MM.1S (cell line): Measurements from ENCODE around the gene PIK3R3.

Experiments
- DNase-seq: peaks from one replicate; pipeline ENCODE4 v3.0.0-alpha.2; 2015
- H2AFZ ChIP-seq: fragments of 300-600 bp; sonication (generic); 2 replicates; pipeline ENCODE4 v1.6.0; 2016; ENCODE audit warnings: antibody characterized with exemption, low read length
- H3F3A ChIP-seq: fragments of 300-600 bp; sonication (generic); 2 replicates; pipeline ENCODE4 v1.6.1; 2016; ENCODE audit warnings: mild to moderate bottlenecking, antibody characterized with exemption, low read length, moderate library complexity, mixed read lengths; ENCODE audit not compliant: insufficient read depth
- H3K27ac ChIP-seq: fragments of 300-600 bp; sonication (generic); 2 replicates; pipeline ENCODE4 v1.5.1; 2016; ENCODE audit warnings: mild to moderate bottlenecking, low read length
- H3K27me3 ChIP-seq: fragments of 300-600 bp; sonication (generic); replicated peaks from 2 replicates; pipeline ENCODE4 v1.6.0; 2016; ENCODE audit warnings: low read length; ENCODE audit not compliant: insufficient read depth
- H3K36me3 ChIP-seq: fragments of 300-600 bp; sonication (generic); replicated peaks from 2 replicates; pipeline ENCODE4 v1.6.1; 2016; ENCODE audit warnings: mild to moderate bottlenecking, low read length, mixed read lengths; ENCODE audit not compliant: insufficient read depth
- H3K4me1 ChIP-seq: fragments of 300-600 bp; sonication (generic); 2 replicates; pipeline ENCODE4 v1.6.1; 2016; ENCODE audit warnings: low read length, mixed read lengths
- H3K4me2 ChIP-seq: fragments of 300-600 bp; sonication (generic); 2 replicates; pipeline ENCODE4 v1.6.0; 2016; ENCODE audit warnings: low read depth, low read length
- H3K4me3 ChIP-seq: fragments of 300-600 bp; sonication (generic); 2 replicates; pipeline ENCODE4 v1.5.1; 2016; ENCODE audit warnings: low read length, mixed read lengths
- H3K79me2 ChIP-seq: fragments of 300-600 bp; sonication (generic); 2 replicates; pipeline ENCODE4 v1.6.1; 2016; ENCODE audit warnings: mixed run types, low read length, mixed read lengths
- H3K9ac ChIP-seq: fragments of 300-600 bp; sonication (generic); 2 replicates; pipeline ENCODE4 v1.6.1; 2016; ENCODE audit warnings: low read length, mixed read lengths
- H3K9me2 ChIP-seq: fragments of 300-600 bp; sonication (generic); replicated peaks from 2 replicates; pipeline ENCODE4 v1.6.1; 2016; ENCODE audit warnings: mild to moderate bottlenecking, low read length, mixed read lengths; ENCODE audit not compliant: insufficient read depth
- H3K9me3 ChIP-seq: fragments of 300-600 bp; sonication (generic); replicated peaks from 2 replicates; pipeline ENCODE4 v1.6.1; 2016; ENCODE audit warnings: mild to moderate bottlenecking, low read length, mixed read lengths; ENCODE audit not compliant: insufficient read depth
- H4K20me1 ChIP-seq: fragments of 300-600 bp; sonication (generic); 2 replicates; pipeline ENCODE4 v1.6.1; 2016; ENCODE audit warnings: mild to moderate bottlenecking, low read length, moderate library complexity, mixed read lengths; ENCODE audit not compliant: insufficient read depth
- EZH2 ChIP-seq: fragments of 300-600 bp; sonication (generic); optimal IDR thresholded peaks from 2 replicates; pipeline ENCODE3; 2017; ENCODE audit warnings: low read depth, mild to moderate bottlenecking, antibody characterized with exemption, low read length, mixed read lengths
- EZH2phosphoT487 ChIP-seq: fragments of 300-600 bp; sonication (generic); IDR thresholded peaks from 2 replicates; pipeline ENCODE4 v1.6.1; 2018; ENCODE audit warnings: antibody characterized with exemption, low read length
- TF ChIP-seq, protein P1 (sequence below): fragments of 300-600 bp; sonication (generic); IDR thresholded peaks from 2 replicates; pipeline ENCODE4 v1.5.1; 2016; ENCODE audit warnings: antibody characterized with exemption, low read length, mixed read lengths

PIK3R3 gene

DNA sequence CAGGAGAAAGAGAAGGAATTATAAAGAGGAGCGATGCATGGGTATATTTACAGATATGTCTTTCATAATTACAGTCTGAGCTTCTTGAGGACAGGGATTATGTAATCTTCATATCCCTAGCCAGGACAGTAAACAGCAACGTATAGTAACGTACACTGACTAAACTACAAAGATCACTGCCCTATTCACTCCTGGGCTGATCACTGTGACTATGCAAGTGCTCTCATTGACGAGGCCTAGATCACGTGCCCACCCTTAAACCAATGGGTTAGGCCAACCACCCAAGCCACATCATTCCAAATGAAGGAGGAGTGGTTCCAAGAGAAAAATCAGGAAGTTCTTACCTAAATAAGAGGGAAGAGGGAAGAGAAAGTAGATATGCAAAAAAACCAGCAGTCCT is 18.5 kb downstream of the PIK3R3 start:
- H3F3A ChIP-seq: peaks cover 6% of the 10 kb centered on the region; the same call in 1 of the 2 replicates
- H3K27me3 ChIP-seq: no peaks in the 10 kb centered on the region
- no peak overlapping the region for H3K4me3 ChIP-seq
- peaks cover 13% of the 10 kb centered on the region for H3K4me1 ChIP-seq
- H4K20me1 ChIP-seq: no peaks in the 10 kb centered on the region
- H3K36me3 ChIP-seq: no peaks in the 10 kb centered on the region
- no peaks in the 10 kb centered on the region for H3K9me2 ChIP-seq
- DNase-seq: no peak
- 0 out of 2 replicates have a peak, but pooled peaks cover 4% of the 10 kb centered on the region for H3K79me2 ChIP-seq
- H3K27ac ChIP-seq: no peak overlapping the region
- H3K9ac ChIP-seq: no peak overlapping the region
- no peak overlapping the region for H3K4me2 ChIP-seq
- no peaks in the 10 kb centered on the region for H3K9me3 ChIP-seq
- TF ChIP-seq EZH2phosphoT487 (no peak), EZH2 (no peak)
- TF ChIP-seq, protein P1, sequence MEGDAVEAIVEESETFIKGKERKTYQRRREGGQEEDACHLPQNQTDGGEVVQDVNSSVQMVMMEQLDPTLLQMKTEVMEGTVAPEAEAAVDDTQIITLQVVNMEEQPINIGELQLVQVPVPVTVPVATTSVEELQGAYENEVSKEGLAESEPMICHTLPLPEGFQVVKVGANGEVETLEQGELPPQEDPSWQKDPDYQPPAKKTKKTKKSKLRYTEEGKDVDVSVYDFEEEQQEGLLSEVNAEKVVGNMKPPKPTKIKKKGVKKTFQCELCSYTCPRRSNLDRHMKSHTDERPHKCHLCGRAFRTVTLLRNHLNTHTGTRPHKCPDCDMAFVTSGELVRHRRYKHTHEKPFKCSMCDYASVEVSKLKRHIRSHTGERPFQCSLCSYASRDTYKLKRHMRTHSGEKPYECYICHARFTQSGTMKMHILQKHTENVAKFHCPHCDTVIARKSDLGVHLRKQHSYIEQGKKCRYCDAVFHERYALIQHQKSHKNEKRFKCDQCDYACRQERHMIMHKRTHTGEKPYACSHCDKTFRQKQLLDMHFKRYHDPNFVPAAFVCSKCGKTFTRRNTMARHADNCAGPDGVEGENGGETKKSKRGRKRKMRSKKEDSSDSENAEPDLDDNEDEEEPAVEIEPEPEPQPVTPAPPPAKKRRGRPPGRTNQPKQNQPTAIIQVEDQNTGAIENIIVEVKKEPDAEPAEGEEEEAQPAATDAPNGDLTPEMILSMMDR: no peak
- H2AFZ ChIP-seq: no peak overlapping the region

GRCh38 chr1:46112108-46112507 is 20.3 kb downstream of the PIK3R3 start:
- Histone ChIP-seq H3K4me2 (no peak overlapping the region), H3K4me1 (peaks cover 13% of the 10 kb centered on the region), H3K9me2 (no peaks in the 10 kb centered on the region), H4K20me1 (no peaks in the 10 kb centered on the region), H3K27ac (no peak overlapping the region), H3K9me3 (no peaks in the 10 kb centered on the region), H3F3A (peaks cover 6% of the 10 kb centered on the region; the same call in 1 of the 2 replicates), H3K36me3 (no peaks in the 10 kb centered on the region), H3K9ac (no peak overlapping the region), H3K4me3 (no peak overlapping the region), H3K79me2 (0 out of 2 replicates have a peak, but pooled peaks cover 4% of the 10 kb centered on the region), H3K27me3 (no peaks in the 10 kb centered on the region), H2AFZ (no peak overlapping the region)
- DNase-seq: no peak
- TF ChIP-seq EZH2phosphoT487 (no peak), EZH2 (no peak)
- TF ChIP-seq, protein P1: no peak

DNA sequence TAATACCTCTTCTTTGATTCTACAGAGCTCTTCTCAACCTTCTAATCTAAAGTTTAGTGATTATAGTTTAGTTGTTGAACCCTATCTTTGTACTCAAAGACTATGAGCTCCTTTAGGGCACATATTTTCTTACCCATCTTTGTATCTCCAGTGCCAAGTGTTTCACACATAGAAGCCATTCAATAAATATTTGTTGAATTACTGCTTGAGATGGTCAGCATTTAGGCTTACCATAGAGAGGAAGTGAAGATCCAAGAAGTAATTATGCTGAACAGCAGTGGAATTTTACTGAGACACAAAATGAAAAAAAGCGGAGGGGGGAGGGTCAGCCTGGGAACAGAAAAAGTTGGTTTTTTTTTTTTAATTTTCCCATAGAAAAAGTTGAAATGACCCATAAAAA is 21.9 kb downstream of the PIK3R3 start:
- no peak for TF ChIP-seq EZH2
- TF ChIP-seq, protein P1: no peak
- Histone ChIP-seq H3K4me3 (no peak overlapping the region), H3K36me3 (no peaks in the 10 kb centered on the region), H3K4me1 (peaks cover 7% of the 10 kb centered on the region), H2AFZ (no peak overlapping the region), H3F3A (peaks cover 4% of the 10 kb centered on the region; the same call in 1 of the 2 replicates), H3K27me3 (no peaks in the 10 kb centered on the region), H3K4me2 (no peak overlapping the region), H3K79me2 (no peaks in the 10 kb centered on the region), H3K27ac (no peak overlapping the region), H3K9me3 (no peaks in the 10 kb centered on the region), H3K9ac (no peak overlapping the region), H4K20me1 (no peaks in the 10 kb centered on the region), H3K9me2 (no peaks in the 10 kb centered on the region)
- DNase-seq: no peak
